Measurements from ENCODE around the gene PRDM16.

PRDM16 gene

GRCh38 chr1:3417934-3418333 lies 348.9 kb downstream of the PRDM16 start:
- H3K4me3 ChIP-seq (ENCODE audit: low read depth, low read length), result no peak overlapping the region
- TF ChIP-seq CTCF (conservative IDR thresholded peaks at IDR 0.05; ENCODE audit: low read depth, low read length), result no peak
- DNase-seq (ENCODE audit: low read depth), result no peak

GRCh38 chr1:3418600-3418999 lies 349.6 kb downstream of the PRDM16 start:
- DNase-seq (ENCODE audit: low read depth), result no peak
- no peak overlapping the region for H3K4me3 ChIP-seq (ENCODE audit: low read depth, low read length)
- TF ChIP-seq CTCF (conservative IDR thresholded peaks at IDR 0.05; ENCODE audit: low read depth, low read length), result no peak

GRCh38 chr1:3419415-3420204 lies 350.6 kb downstream of the PRDM16 start:
- H3K4me3 ChIP-seq (ENCODE audit: low read depth, low read length), result no peak overlapping the region
- no peak for TF ChIP-seq CTCF (conservative IDR thresholded peaks at IDR 0.05; ENCODE audit: low read depth, low read length)
- DNase-seq (ENCODE audit: low read depth), result no peak

GRCh38 chr1:3420218-3420951 lies 351.4 kb downstream of the PRDM16 start:
- no peak overlapping the region for H3K4me3 ChIP-seq (ENCODE audit: low read depth, low read length)

GRCh38 chr1:3422638-3423037 lies 353.6 kb downstream of the PRDM16 start:
- H3K4me3 ChIP-seq (ENCODE audit: low read depth, low read length), result no peak overlapping the region
- TF ChIP-seq CTCF (conservative IDR thresholded peaks at IDR 0.05; ENCODE audit: low read depth, low read length), result no peak
- DNase-seq (ENCODE audit: low read depth), result no peak

More at GRCh38 chr1:3420218-3420951, 351.4 kb downstream of the PRDM16 start:
- no peak for TF ChIP-seq CTCF (conservative IDR thresholded peaks at IDR 0.05; ENCODE audit: low read depth, low read length)
- DNase-seq (ENCODE audit: low read depth), result no peak

- TF ChIP-seq CTCF (conservative IDR thresholded peaks at IDR 0.05; ENCODE audit: low read depth, low read length), result no peak
Observed at GRCh38 chr1:3423245-3423829, 354.3 kb downstream of the PRDM16 start.

More at GRCh38 chr1:3423245-3423829, 354.3 kb downstream of the PRDM16 start:
- H3K4me3 ChIP-seq (ENCODE audit: low read depth, low read length), result no peak overlapping the region
- no peak for DNase-seq (ENCODE audit: low read depth)

All from choroid plexus epithelial cell (primary cell).